BE2C (cell line): ENCODE results near the gene HCN3.

Experiments used
- DNase-seq: peaks from one replicate; pipeline ENCODE4 v3.0.0-alpha.2; 2020
- H3K27me3 ChIP-seq: fragments of 250-450 bp; sonication (Bioruptor Pico); 2 replicates; pipeline ENCODE4 v1.5.1; 2020; ENCODE audit warnings: mild to moderate bottlenecking
- H3K36me3 ChIP-seq: fragments of 250-450 bp; sonication (Bioruptor Pico); 2 replicates; pipeline ENCODE4 v1.5.1; 2020; ENCODE audit warnings: mild to moderate bottlenecking
- H3K4me1 ChIP-seq: fragments of 250-450 bp; sonication (Bioruptor Pico); 2 replicates; pipeline ENCODE4 v1.5.1; 2020
- H3K4me3 ChIP-seq: 2 replicates; pipeline ENCODE4 v1.5.1; 2011; ENCODE audit warnings: low read depth, low read length
- H3K9me3 ChIP-seq: fragments of 250-450 bp; sonication (Bioruptor Pico); 2 replicates; pipeline ENCODE4 v1.5.1; 2020
- TF ChIP-seq, protein P1 (sequence below): IDR thresholded peaks from 2 replicates; pipeline ENCODE4 v1.5.1; 2012; ENCODE audit warnings: mild to moderate bottlenecking, low read depth, low read length

HCN3 gene

DNA sequence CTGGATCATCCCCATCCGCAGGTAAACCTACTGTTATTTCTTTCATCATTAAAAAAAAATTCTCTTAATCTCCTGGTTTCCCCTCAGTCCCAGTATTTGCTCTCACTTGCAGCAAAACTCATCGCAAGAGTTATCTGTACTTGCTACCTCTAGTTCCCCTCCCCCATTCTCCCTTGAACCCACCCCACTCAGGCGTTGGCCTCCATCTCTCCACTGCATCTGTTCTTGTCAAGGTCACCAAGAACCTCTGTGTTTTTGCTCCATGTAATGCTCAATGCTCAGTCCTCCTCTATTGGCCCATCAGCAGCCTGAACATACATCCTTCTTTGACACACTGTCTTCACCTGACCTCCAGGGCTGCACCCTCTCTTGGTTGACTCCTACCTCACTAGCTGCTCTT, 19.4 kb downstream of the HCN3 start:
- H3K36me3 ChIP-seq: no peaks in the 10 kb centered on the region
- H3K4me3 ChIP-seq: no peak overlapping the region
- no peaks in the 10 kb centered on the region for H3K27me3 ChIP-seq
- no peaks in the 10 kb centered on the region for H3K4me1 ChIP-seq
- no peaks in the 10 kb centered on the region for H3K9me3 ChIP-seq
- DNase-seq: no peak
- TF ChIP-seq, protein P1, sequence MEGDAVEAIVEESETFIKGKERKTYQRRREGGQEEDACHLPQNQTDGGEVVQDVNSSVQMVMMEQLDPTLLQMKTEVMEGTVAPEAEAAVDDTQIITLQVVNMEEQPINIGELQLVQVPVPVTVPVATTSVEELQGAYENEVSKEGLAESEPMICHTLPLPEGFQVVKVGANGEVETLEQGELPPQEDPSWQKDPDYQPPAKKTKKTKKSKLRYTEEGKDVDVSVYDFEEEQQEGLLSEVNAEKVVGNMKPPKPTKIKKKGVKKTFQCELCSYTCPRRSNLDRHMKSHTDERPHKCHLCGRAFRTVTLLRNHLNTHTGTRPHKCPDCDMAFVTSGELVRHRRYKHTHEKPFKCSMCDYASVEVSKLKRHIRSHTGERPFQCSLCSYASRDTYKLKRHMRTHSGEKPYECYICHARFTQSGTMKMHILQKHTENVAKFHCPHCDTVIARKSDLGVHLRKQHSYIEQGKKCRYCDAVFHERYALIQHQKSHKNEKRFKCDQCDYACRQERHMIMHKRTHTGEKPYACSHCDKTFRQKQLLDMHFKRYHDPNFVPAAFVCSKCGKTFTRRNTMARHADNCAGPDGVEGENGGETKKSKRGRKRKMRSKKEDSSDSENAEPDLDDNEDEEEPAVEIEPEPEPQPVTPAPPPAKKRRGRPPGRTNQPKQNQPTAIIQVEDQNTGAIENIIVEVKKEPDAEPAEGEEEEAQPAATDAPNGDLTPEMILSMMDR: no peak

DNA sequence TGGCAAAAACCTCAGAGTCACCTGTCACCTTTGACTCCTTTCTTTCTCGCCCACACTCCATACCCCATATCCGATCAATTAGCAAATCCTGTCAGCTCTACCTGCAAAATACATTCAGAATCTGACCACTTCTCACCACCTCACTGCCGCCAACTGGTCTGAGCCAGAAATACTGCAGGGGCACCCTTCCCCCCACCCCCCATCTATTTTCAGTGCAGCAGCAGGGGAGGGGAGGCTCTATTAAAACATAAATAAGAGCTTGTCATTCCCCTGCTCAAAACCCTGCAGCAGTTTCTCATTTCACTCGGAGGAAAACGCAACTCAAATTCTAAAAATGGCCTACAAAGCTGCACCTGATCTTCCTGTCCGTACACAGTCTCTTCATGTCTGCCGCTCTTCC, 20.1 kb downstream of the HCN3 start:
- Histone ChIP-seq H3K9me3 (no peaks in the 10 kb centered on the region), H3K4me1 (no peaks in the 10 kb centered on the region), H3K36me3 (no peaks in the 10 kb centered on the region), H3K27me3 (no peaks in the 10 kb centered on the region), H3K4me3 (no peak overlapping the region)
- TF ChIP-seq, protein P1: no peak
- no peak for DNase-seq

DNA sequence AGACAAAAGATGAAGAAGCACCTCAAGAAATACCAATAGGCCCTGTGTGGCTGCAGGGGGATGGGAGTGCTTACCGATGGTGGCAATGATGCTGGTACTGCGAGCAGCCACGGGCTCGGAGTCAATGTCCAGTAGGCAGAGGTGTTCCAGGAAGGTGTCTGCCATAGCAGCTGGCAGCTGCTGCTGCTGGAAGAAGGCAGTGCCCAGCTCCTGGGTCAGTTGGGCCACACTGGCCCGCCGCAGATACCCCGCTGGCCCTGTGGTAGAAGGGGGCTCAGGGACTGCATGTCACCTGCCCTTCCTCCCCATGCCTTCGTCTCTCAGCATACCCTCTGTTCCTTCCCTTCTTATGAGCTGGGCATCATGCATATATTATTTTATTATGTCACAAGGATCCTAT, 22.8 kb downstream of the HCN3 start:
- no peaks in the 10 kb centered on the region for H3K9me3 ChIP-seq
- DNase-seq: no peak
- H3K4me1 ChIP-seq: no peaks in the 10 kb centered on the region
- no peak overlapping the region for H3K4me3 ChIP-seq
- no peaks in the 10 kb centered on the region for H3K36me3 ChIP-seq
- TF ChIP-seq, protein P1: no peak
- H3K27me3 ChIP-seq: no peaks in the 10 kb centered on the region

DNA sequence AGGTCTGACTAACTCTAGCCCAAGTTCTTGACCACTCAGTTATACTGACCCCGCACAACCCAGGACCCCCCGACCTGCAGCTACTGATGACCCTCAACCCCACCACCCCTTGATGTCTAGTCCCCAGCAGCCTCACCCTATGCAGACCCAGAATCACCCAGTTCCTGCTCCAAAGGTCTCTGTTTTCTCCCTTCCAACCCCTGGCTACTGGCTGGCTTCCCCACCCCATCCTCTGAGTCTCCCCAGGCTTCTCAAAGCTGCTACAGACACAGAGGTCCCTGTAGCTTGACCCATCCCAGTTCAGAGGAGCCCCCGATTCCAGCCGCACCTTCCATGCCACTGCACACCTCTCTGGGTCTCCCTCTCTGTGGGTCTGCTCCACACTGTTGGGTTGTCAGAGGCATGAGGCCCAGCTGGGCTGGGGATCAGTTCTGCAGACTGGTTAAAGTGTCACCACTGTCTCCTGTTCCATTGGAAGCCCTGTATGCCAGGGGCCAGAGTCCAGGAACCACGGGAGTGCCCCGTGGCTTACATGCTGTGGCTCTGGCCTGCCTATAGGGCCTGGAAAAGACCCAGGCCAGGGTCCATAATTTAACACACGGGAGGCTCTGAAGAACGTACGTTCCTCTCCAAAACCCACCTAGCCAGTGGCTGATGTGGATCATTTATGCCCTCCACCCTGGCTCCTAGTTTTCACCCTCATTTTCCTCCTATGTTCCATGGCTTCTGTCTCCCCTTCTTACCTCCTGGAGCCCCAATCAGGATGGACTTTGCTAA, 23.5 kb downstream of the HCN3 start:
- Histone ChIP-seq H3K36me3 (no peaks in the 10 kb centered on the region), H3K4me3 (no peak overlapping the region), H3K9me3 (no peaks in the 10 kb centered on the region), H3K27me3 (no peaks in the 10 kb centered on the region), H3K4me1 (no peaks in the 10 kb centered on the region)
- TF ChIP-seq, protein P1: no peak
- no peak for DNase-seq

DNA sequence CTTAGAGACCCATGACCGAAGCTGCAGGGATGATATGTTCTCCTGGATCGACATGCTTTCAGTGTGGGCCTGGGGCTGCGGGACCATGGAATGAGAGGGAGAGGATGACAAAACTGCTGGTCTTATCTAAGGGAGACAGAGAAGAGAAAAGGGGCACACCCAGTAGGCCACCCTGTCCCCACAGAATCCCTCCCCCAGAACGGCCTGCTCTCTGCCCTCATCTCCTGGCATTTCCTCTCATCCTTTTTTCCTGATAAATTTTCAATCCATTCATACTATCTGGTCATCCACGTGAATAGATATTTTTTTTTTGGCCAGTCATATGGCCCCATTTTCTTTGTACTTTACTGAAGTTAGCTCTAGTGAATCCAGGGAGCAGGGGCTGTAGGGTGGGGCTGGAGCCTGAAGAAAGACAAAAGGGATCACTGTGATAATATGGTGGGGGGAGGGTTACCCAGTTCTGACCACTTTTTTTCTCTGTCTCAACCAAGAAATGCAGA, 24.1 kb downstream of the HCN3 start, which contains the start of gene PKLR:
Gene PKLR (minus strand): TSS at position 97 of the 500 bp plus-strand sequence. CDS start 43 bp downstream, at position 54.
- no peaks in the 10 kb centered on the region for H3K36me3 ChIP-seq
- TF ChIP-seq, protein P1: no peak
- no peak within 1 kb of the TSS for H3K4me3 ChIP-seq
- H3K27me3 ChIP-seq: no peaks in the 10 kb centered on the region
- DNase-seq: no peak
- H3K4me1 ChIP-seq: no peaks in the 10 kb centered on the region
- H3K9me3 ChIP-seq: no peaks in the 10 kb centered on the region

DNA sequence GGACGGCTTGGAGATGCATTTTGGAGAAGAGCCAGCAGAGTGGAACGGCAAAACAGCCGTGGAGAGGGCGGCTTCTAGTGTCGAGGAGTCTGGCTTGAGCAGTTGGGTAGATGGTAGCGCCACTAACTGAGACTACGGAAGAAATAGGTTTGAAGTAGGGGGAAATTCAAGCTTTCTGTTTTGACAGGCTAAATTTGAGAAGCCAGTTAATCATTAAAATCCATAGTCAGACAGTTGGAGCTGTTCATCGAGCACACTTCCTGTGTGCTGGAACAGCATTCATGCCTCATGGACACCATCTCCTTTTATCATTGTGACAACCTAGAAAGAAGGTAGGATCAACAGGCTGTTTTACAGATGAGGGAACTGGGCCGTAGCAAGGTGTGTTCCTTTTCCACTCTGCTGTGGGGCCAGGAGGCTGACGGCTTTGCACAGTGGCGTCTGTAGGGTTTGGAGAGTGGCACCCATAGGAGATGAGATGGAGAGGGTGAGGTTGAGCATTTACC, 27.3 kb downstream of the HCN3 start:
- TF ChIP-seq, protein P1: no peak

More for the DNA sequence above, 27.3 kb downstream of the HCN3 start:
- Histone ChIP-seq H3K4me1 (peaks cover 2% of the 10 kb centered on the region; the same call in 1 of the 2 replicates), H3K27me3 (no peaks in the 10 kb centered on the region), H3K36me3 (no peaks in the 10 kb centered on the region), H3K4me3 (no peak overlapping the region), H3K9me3 (no peaks in the 10 kb centered on the region)
- no peak for DNase-seq
